GM12864 (cell line): Measurements from ENCODE around the gene SPARCL1.

Experiments
- DNase-seq: peaks from one replicate; pipeline ENCODE4 v3.0.0-alpha.2; 2011; ENCODE audit warnings: low read depth
- H3K4me3 ChIP-seq: 2 replicates; pipeline ENCODE4 v1.5.1; 2011; ENCODE audit warnings: mild to moderate bottlenecking, low read depth, low read length, control low read depth
- CTCF ChIP-seq: IDR thresholded peaks from 2 replicates; pipeline ENCODE4 v1.5.1; 2011; ENCODE audit warnings: low read depth, mild to moderate bottlenecking, moderate library complexity, low read length, control low read depth, inconsistent platforms; ENCODE audit errors: missing control alignments

The SPARCL1 gene

DNA sequence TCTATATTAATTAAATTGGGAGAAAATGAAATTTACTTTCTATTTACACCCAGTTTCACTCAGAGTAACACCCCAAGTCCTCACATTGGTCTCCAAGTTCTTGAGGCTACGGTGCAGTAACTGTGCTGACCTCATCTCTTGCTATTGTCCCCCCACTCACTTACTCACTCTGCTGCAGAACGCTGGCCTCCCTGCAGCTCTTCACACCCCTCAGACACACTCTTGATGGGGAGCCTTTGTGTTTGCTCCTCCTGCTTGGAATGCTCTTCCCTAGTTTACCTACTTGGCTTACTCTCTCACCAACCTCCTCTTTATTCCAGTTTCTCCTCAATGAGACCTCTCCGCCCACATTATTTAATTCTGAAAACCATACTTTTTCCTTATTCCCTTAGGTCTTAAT is 22.2 kb upstream of the SPARCL1 start:
- DNase-seq: no peak
- no peak overlapping the region for H3K4me3 ChIP-seq
- TF ChIP-seq CTCF: no peak

- TF ChIP-seq CTCF: no peak
- DNase-seq: no peak
- H3K4me3 ChIP-seq: no peak overlapping the region
Observed at GRCh38 chr4:87547016-87547708, 18.0 kb upstream of the SPARCL1 start.

- no peak overlapping the region for H3K4me3 ChIP-seq
- TF ChIP-seq CTCF: no peak
- DNase-seq: no peak
Observed at GRCh38 chr4:87545052-87545451, 15.9 kb upstream of the SPARCL1 start.

- TF ChIP-seq CTCF: peak; percentile 17
- no peak overlapping the region for H3K4me3 ChIP-seq
- no peak for DNase-seq
Observed at GRCh38 chr4:87543835-87544461, 14.8 kb upstream of the SPARCL1 start.

DNA sequence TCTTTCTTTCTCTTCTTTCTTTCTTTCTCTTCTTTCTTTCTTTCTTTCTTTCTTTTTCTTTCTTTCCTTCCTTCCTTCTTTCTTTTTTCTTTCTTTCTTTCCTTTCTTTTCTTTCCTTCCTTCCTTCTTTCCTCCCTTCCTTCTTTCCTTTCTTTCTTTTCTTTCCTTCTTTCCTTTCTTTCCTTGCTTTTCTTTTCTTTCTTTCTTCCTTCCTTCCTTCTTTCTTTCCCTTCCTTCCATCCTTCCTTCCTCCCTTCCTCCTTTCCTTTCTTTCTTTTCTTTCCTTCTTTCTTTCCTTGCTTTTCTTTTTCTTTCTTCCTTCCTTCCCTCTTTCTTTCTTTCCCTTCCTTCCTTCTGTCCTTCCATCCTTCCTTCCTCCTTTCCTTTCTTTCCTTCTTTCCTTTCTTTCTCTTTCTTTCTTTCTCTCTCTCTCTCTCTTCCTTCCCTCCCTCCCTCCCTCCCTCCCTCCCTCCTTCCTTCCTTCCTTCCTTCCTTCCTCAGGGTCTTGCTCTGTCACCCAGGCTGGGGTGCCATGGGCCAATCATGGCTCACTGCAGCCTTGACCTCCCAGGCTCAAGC is 13.6 kb upstream of the SPARCL1 start:
- DNase-seq: no peak
- no peak overlapping the region for H3K4me3 ChIP-seq
- no peak for TF ChIP-seq CTCF

DNA sequence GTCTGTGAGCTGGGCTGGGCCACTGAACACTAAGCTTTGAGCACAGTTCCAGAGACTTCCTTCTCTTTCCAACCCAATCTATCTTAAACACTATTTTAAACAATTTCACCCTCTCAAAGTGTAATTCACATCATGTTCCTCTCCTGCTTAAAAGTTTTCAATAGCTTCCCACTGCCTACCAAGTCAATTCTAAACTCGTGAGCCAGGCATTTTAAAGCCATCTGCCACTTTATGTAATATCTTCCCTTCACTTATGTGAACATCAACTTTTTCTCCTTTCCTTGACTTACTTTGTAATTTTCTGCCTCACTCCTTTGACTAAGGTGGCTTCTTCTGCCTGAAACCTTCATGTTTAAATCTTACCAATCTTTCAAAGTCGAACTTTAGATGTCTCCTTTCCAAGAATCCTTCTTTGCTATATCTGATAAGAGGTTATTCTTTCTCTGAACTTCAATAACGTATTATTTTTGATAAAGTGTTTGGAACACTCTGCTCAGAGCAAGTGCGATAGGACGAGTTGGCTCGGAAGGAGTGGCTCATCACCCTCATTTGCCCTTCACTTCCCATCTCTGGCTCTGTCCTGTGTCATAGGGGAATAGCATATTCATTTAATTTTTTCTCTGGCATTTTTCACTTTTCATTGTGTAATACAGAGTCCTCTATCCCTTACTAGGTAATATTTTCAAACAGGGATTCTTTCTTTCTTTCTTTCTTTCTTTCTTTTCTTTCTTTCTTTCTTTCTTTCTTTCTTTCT is 13.0 kb upstream of the SPARCL1 start:
- no peak for TF ChIP-seq CTCF
- no peak overlapping the region for H3K4me3 ChIP-seq

More for the DNA sequence above, 13.0 kb upstream of the SPARCL1 start:
- DNase-seq: no peak
